Renal cortex interstitium (tissue), 11 donors: ENCODE results near the gene MACROD1. TPM values are rescaled to one million over a fixed set of nuclear protein-coding genes. Genes with fewer than 3 reads are reported as not detected.
A peak's percentile ranks its signal among the peaks of the same experiment; 100 is the strongest.
"Not testable (repeated sequence)": the region's sequence is repeated elsewhere in the genome, so short reads cannot be mapped to it uniquely, and the experiment has no call there.

ENCODE experiments used
- DNase-seq, 11 donors: peaks; one replicate each; pipeline ENCODE4 v3.0.0-alpha.2; 2013; ENCODE audit warnings: low read depth in 9 of 11, low spot score in 4 of 11; ENCODE audit errors: extremely low read depth in 1 of 11
- polyA plus RNA-seq, 3 donors: library from polyadenylated mRNA; unstranded; fragments of 120-200 nt; gene quantifications; one replicate each; pipeline ENCODE4 v1.2.1, GENCODE V29; 2013; ENCODE audit not compliant: insufficient read length in 3 of 3

The MACROD1 gene
- polyA plus RNA-seq, 3 donors, result 13.4 to 19.5 (median 17.8) TPM

- DNase-seq, result not testable (repeated sequence)
These were observed 192.0 kb downstream of the MACROD1 start for GRCh38 chr11:63973912-63974258.

GRCh38 chr11:63970902-63971301, 195.0 kb downstream of the MACROD1 start:
- no peak for DNase-seq

- DNase-seq, result no peak
These were observed 196.5 kb downstream of the MACROD1 start for GRCh38 chr11:63969461-63969860.

GRCh38 chr11:63966444-63966843, 199.5 kb downstream of the MACROD1 start:
- no peak for DNase-seq

GRCh38 chr11:63963895-63964294, 202.0 kb downstream of the MACROD1 start:
- DNase-seq, result not testable (repeated sequence)

GRCh38 chr11:63961608-63962412, 204.1 kb downstream of the MACROD1 start:
- DNase-seq, result peak in 4 of 11 donors; percentile 20 to 38 (median 30)

GRCh38 chr11:63958008-63958407, 207.9 kb downstream of the MACROD1 start:
- DNase-seq, result no peak

- no peak for DNase-seq
These were observed 213.3 kb downstream of the MACROD1 start for GRCh38 chr11:63952570-63952969.

GRCh38 chr11:63951779-63952536, 214.0 kb downstream of the MACROD1 start:
- no peak for DNase-seq

Other genes with a start within 250 kb of the MACROD1 start
- gene RCOR2, start 248.9 kb downstream of the MACROD1 start, polyA plus RNA-seq, result 10 to 100 TPM; 11.0 to 15.6 (median 12.8) TPM
- gene NAA40, start 227.1 kb downstream of the MACROD1 start, polyA plus RNA-seq, result 10 to 100 TPM; 32.0 to 43.8 (median 32.0) TPM
- 100 to 1,000 TPM; 190 to 308 (median 280) TPM for gene COX8A, start 191.5 kb downstream of the MACROD1 start, polyA plus RNA-seq
- 100 to 1,000 TPM in 2 of 3 donors, 10 to 100 TPM in 1; 95.6 to 109 (median 106) TPM for gene OTUB1, start 179.7 kb downstream of the MACROD1 start, polyA plus RNA-seq
- gene FLRT1, start 130.2 kb downstream of the MACROD1 start, polyA plus RNA-seq, result 1 to 10 TPM; 2.2 to 3.3 (median 3.2) TPM
- gene STIP1, start 20.1 kb upstream of the MACROD1 start, polyA plus RNA-seq, result 100 to 1,000 TPM; 173 to 197 (median 188) TPM
- gene FERMT3, start 40.6 kb upstream of the MACROD1 start, polyA plus RNA-seq, result 1 to 10 TPM; 4.7 to 6.5 (median 5.9) TPM
- gene TRPT1, start 60.1 kb upstream of the MACROD1 start, polyA plus RNA-seq, result 10 to 100 TPM; 45.0 to 59.9 (median 49.3) TPM
- 10 to 100 TPM; 17.7 to 32.8 (median 28.0) TPM for gene NUDT22, start 60.2 kb upstream of the MACROD1 start, polyA plus RNA-seq
- 10 to 100 TPM; 56.1 to 76.7 (median 63.6) TPM for gene DNAJC4, start 64.4 kb upstream of the MACROD1 start, polyA plus RNA-seq
- 10 to 100 TPM; 83.8 to 99.3 (median 95.3) TPM for gene VEGFB, start 68.5 kb upstream of the MACROD1 start, polyA plus RNA-seq
- 100 to 1,000 TPM in 2 of 3 donors, 10 to 100 TPM in 1; 74.5 to 111 (median 102) TPM for gene FKBP2, start 75.0 kb upstream of the MACROD1 start, polyA plus RNA-seq
- gene PPP1R14B, start 80.8 kb upstream of the MACROD1 start, polyA plus RNA-seq, result 10 to 100 TPM; 59.6 to 85.8 (median 69.1) TPM
- gene PLCB3, start 85.4 kb upstream of the MACROD1 start, polyA plus RNA-seq, result 10 to 100 TPM; 11.6 to 17.7 (median 15.1) TPM
- 10 to 100 TPM; 36.7 to 58.9 (median 54.2) TPM for gene BAD, start 118.6 kb upstream of the MACROD1 start, polyA plus RNA-seq
- gene GPR137, start 119.7 kb upstream of the MACROD1 start, polyA plus RNA-seq, result 10 to 100 TPM; 27.2 to 42.7 (median 42.7) TPM
- gene KCNK4, start 125.2 kb upstream of the MACROD1 start, polyA plus RNA-seq, result under 1 TPM in 1 of 3 donors, not detected in 2; 0.11 TPM
- gene CATSPERZ, start 134.2 kb upstream of the MACROD1 start, polyA plus RNA-seq, result under 1 TPM in 1 of 3 donors, not detected in 2; 0.47 TPM
- 10 to 100 TPM; 16.6 to 30.5 (median 26.3) TPM for gene ESRRA, start 139.4 kb upstream of the MACROD1 start, polyA plus RNA-seq
- 100 to 1,000 TPM; 203 to 244 (median 219) TPM for gene TRMT112, start 151.4 kb upstream of the MACROD1 start, polyA plus RNA-seq
- gene PRDX5, start 152.0 kb upstream of the MACROD1 start, polyA plus RNA-seq, result 100 to 1,000 TPM; 161 to 233 (median 207) TPM
- 1 to 10 TPM; 1.7 to 5.0 (median 3.9) TPM for gene CCDC88B, start 174.1 kb upstream of the MACROD1 start, polyA plus RNA-seq
- gene RPS6KA4, start 193.0 kb upstream of the MACROD1 start, polyA plus RNA-seq, result 10 to 100 TPM in 2 of 3 donors, 1 to 10 TPM in 1; 6.7 to 13.9 (median 12.6) TPM